ENCODE measurements around the gene NKX2-4.

The NKX2-4 gene

GRCh38 chr20:21352703-21353102 lies 44.6 kb downstream of the NKX2-4 start:
- TF ChIP-seq, protein P1, sequence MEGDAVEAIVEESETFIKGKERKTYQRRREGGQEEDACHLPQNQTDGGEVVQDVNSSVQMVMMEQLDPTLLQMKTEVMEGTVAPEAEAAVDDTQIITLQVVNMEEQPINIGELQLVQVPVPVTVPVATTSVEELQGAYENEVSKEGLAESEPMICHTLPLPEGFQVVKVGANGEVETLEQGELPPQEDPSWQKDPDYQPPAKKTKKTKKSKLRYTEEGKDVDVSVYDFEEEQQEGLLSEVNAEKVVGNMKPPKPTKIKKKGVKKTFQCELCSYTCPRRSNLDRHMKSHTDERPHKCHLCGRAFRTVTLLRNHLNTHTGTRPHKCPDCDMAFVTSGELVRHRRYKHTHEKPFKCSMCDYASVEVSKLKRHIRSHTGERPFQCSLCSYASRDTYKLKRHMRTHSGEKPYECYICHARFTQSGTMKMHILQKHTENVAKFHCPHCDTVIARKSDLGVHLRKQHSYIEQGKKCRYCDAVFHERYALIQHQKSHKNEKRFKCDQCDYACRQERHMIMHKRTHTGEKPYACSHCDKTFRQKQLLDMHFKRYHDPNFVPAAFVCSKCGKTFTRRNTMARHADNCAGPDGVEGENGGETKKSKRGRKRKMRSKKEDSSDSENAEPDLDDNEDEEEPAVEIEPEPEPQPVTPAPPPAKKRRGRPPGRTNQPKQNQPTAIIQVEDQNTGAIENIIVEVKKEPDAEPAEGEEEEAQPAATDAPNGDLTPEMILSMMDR (IDR thresholded peaks at IDR 0.05) = no peak
